Coronary artery (tissue), 2 donors: ENCODE data around the gene CCDC38.

Experiments used
- DNase-seq: peaks from one replicate; pipeline ENCODE4 v3.0.0-alpha.2; 2017; ENCODE audit warnings: low spot score
- H3K27ac ChIP-seq, 2 donors: fragments of 200-600 bp; sonication (generic); one replicate each; pipeline ENCODE4 v1.5.1; 2016 to 2019
- H3K4me3 ChIP-seq: fragments of 200-600 bp; sonication (generic); 2 replicates; pipeline ENCODE4 v1.5.1; 2016; ENCODE audit warnings: mild to moderate bottlenecking, moderate library complexity
- TF ChIP-seq, protein P1 (sequence below): fragments of 200-600 bp; sonication (generic); IDR thresholded peaks from one replicate; pipeline ENCODE4 v1.5.1; 2019; ENCODE audit warnings: antibody characterized with exemption

The CCDC38 gene

DNA sequence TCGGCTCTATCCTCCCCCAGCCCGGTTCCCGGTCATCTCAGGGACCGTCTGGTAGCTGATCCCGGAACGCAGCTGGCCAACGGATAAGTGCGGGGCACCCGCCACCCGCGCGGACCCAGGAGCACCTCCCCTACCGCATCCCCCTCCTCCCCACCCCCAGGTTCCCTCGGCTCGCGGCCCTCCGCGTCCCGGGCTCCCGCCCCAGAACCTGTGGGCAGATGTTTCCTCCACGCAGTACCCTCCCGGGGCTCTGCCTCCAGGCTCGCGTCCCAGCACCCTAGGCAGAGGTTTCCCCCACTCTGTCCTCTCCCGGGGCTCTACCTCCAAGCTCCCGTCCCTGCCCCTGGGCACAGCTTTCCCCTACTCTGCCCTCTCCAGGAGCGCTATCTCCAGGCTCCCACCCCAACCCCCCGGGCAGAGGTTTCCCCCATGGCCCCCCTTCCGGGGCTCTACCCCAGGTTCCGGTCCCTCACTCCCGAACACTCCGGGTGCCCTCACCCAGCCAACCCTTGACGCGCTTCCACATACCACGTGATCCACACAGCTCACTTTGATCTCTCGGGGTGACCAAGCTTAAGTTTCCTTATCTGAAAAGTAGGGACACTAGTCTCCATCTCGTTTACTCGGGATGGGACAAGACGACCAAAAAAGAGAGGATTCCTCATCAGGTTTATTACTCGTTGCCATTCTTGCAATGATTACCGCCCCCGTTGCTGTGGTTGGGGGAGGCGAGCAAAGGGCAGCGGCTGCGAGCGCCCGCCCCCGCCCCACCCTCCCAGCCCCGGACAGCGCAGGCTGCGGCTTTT, at the start of gene CCDC38:
Gene CCDC38 (minus strand): TSS at position 91 of the 806 bp plus-strand sequence. CDS start 6,105 bp downstream, outside the sequence.
- TF ChIP-seq, protein P1, sequence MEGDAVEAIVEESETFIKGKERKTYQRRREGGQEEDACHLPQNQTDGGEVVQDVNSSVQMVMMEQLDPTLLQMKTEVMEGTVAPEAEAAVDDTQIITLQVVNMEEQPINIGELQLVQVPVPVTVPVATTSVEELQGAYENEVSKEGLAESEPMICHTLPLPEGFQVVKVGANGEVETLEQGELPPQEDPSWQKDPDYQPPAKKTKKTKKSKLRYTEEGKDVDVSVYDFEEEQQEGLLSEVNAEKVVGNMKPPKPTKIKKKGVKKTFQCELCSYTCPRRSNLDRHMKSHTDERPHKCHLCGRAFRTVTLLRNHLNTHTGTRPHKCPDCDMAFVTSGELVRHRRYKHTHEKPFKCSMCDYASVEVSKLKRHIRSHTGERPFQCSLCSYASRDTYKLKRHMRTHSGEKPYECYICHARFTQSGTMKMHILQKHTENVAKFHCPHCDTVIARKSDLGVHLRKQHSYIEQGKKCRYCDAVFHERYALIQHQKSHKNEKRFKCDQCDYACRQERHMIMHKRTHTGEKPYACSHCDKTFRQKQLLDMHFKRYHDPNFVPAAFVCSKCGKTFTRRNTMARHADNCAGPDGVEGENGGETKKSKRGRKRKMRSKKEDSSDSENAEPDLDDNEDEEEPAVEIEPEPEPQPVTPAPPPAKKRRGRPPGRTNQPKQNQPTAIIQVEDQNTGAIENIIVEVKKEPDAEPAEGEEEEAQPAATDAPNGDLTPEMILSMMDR = no peak
- Histone ChIP-seq H3K27ac (peak within 1 kb of the TSS; percentile 41 to 82), H3K4me3 (peak within 1 kb of the TSS; percentile 75)
- DNase-seq = peak; percentile 82

DNA sequence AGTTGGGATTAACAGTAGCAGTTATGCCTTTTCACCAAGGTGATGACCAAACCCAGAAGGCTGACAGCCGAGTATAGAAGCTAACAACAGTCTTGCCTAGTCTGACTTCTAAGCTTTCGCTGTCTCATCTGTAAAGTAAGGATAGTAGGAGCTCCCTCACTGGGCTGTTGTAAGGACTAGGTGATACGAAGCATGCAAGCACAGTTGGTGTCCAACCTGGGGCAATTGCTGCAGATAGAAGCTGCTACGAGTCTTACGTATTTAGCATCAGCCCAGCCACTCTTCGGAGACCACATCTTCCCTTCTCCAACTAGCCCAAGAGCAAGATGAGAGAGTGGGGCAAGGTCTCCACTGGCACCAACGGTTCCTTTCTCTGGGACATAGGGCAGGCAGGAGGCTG, 47.7 kb upstream of the CCDC38 start:
- DNase-seq = no peak
- Histone ChIP-seq H3K27ac (no peak overlapping the region), H3K4me3 (no peak overlapping the region)
- TF ChIP-seq, protein P1 = no peak

GRCh38 chr12:95989504-95990123, 47.2 kb upstream of the CCDC38 start:
- no peak overlapping the region for H3K4me3 ChIP-seq
- TF ChIP-seq, protein P1 = no peak
- no peak overlapping the region for H3K27ac ChIP-seq
- no peak for DNase-seq

DNA sequence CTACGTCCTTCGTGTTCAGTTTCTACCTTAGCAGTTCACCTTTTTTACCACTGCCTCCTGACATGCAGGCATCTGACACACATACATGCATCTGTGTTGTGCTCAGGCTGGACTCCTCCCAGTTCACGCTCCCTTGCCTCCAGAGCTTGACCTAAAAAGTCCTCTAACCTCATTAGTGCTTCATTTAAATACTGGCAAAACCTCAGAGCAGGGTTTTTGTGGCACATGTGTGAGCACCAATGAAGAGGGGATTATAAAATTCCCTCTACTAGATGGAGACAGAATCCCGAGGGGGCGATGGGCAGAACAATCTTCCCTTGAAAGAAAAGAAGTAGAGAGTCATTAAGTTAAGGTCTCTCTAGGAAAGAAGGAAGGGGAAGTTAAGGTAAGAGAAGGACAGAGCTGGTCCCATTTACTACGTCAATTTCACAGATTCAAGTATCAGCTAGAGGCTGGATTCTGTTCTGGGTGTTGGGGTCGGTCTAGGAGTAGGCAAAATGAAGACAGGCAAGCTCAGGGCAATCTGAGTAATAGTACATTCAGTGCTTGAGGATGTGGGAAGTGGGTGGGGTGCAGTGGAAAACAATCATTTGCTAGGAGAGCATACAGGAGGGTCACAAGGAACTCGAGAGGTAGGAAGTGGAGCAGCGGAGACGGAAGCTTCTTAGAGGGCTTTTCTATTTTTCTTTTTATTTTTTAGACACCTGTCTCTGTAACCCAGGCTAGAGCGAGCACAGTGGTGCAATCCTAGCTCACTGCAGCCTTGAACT, 46.3 kb upstream of the CCDC38 start:
- DNase-seq = no peak
- H3K27ac ChIP-seq = no peak overlapping the region
- TF ChIP-seq, protein P1 = no peak
- no peak overlapping the region for H3K4me3 ChIP-seq

DNA sequence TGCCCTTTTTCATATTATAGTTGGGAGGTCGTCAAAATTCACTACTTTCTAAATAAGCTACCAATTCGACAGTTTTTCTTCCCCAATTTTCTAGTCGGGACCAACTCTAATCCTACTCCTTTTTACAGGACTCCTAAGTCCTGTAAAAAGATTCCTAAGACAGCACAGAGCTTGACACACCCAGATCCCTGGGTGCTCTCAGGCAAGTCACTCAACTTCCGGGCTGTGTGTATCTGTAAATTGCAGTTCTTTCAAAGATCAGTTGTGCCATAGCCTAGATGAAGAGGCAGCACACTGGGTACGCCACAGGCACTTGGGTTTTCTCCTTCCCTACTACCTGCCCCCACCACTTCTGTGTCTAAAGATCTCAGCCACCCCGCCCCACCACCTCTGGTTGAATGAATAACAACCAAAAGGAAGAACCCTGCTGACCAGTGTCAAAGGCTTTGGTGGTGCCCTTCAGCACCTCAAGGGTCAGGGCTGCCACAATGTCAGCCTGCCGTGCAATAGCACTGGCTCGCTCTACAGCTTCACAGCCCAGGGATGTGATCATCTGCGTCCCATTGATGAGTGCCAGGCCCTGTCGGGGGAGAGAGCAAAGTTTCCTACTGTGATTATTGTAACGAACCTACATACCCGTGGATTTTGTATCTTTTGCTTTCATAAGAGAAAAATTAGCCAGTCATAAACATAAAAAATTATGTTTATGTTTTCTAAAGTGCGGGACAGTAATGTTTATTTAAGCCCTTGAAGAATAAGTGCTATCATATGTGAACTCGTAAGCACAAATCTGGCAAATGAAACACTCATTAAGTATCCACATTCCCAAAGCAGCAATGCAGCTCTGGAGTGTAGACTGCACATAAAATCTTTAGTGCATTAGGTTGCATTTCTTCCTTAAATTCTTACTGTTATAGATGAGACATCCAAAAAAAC, 44.5 kb upstream of the CCDC38 start:
- TF ChIP-seq, protein P1 = no peak
- no peak overlapping the region for H3K27ac ChIP-seq
- no peak overlapping the region for H3K4me3 ChIP-seq
- DNase-seq = no peak

GRCh38 chr12:95984682-95985081, 42.3 kb upstream of the CCDC38 start:
- no peak overlapping the region for H3K4me3 ChIP-seq
- H3K27ac ChIP-seq = no peak overlapping the region
- no peak for DNase-seq
- TF ChIP-seq, protein P1 = no peak
